Epithelial cell of esophagus (primary cell): ENCODE results near the gene NOX4.
"Not testable (repeated sequence)": the region's sequence is repeated elsewhere in the genome, so short reads cannot be mapped to it uniquely, and the experiment has no call there.

Experiments
- DNase-seq: peaks from one replicate; pipeline ENCODE4 v3.0.0; 2010; ENCODE audit warnings: low read depth
- H3K4me3 ChIP-seq: 2 replicates; pipeline ENCODE4 v1.5.1; 2011; ENCODE audit warnings: mild to moderate bottlenecking, low read length, control low read depth
- CTCF ChIP-seq: IDR thresholded peaks from 2 replicates; pipeline ENCODE4 v1.5.1; 2011; ENCODE audit warnings: low read depth, mild to moderate bottlenecking, low read length, control low read depth, inconsistent platforms; ENCODE audit not compliant: insufficient read depth; ENCODE audit errors: missing control alignments

NOX4 gene

GRCh38 chr11:89381094-89381493 lies 110.1 kb downstream of the NOX4 start:
- no peak for TF ChIP-seq CTCF
- peak; percentile 97 for DNase-seq
- H3K4me3 ChIP-seq = no peak overlapping the region

GRCh38 chr11:89379976-89380771 lies 111.0 kb downstream of the NOX4 start:
- DNase-seq = peak; percentile 40
- H3K4me3 ChIP-seq = not testable (repeated sequence)

GRCh38 chr11:89378986-89379385 lies 112.2 kb downstream of the NOX4 start:
- DNase-seq, H3K4me3 ChIP-seq: not testable (repeated sequence)

GRCh38 chr11:89369356-89369755 lies 121.8 kb downstream of the NOX4 start:
- not testable (repeated sequence) for H3K4me3 ChIP-seq
- DNase-seq = peak; percentile 49

- not testable (repeated sequence) for H3K4me3 ChIP-seq, DNase-seq
These were observed 126.3 kb downstream of the NOX4 start for GRCh38 chr11:89364856-89365255.

GRCh38 chr11:89361734-89362133 lies 129.4 kb downstream of the NOX4 start:
- DNase-seq = no peak
- TF ChIP-seq CTCF = no peak
- H3K4me3 ChIP-seq = no peak overlapping the region

- DNase-seq, H3K4me3 ChIP-seq: not testable (repeated sequence)
These were observed 132.0 kb downstream of the NOX4 start for GRCh38 chr11:89359208-89359607.

- no peak overlapping the region for H3K4me3 ChIP-seq
- TF ChIP-seq CTCF = no peak
- no peak for DNase-seq
These were observed 132.4 kb downstream of the NOX4 start for GRCh38 chr11:89358761-89359160.

GRCh38 chr11:89355646-89356045 lies 135.5 kb downstream of the NOX4 start:
- DNase-seq = peak; percentile 86
- TF ChIP-seq CTCF = no peak
- H3K4me3 ChIP-seq = no peak overlapping the region

- DNase-seq = not testable (repeated sequence)
These were observed 136.7 kb downstream of the NOX4 start for GRCh38 chr11:89354513-89354912.

More at GRCh38 chr11:89354513-89354912, 136.7 kb downstream of the NOX4 start:
- H3K4me3 ChIP-seq = not testable (repeated sequence)
